GM12872 (cell line): Measurements from ENCODE around the gene DAGLB.

Experiments used
- TF ChIP-seq, protein P1 (sequence below): IDR thresholded peaks from 3 replicates; pipeline ENCODE4 v1.5.1; 2011; ENCODE audit warnings: low read depth, mild to moderate bottlenecking, low read length, moderate library complexity; ENCODE audit not compliant: insufficient read depth

DAGLB gene, protein sequence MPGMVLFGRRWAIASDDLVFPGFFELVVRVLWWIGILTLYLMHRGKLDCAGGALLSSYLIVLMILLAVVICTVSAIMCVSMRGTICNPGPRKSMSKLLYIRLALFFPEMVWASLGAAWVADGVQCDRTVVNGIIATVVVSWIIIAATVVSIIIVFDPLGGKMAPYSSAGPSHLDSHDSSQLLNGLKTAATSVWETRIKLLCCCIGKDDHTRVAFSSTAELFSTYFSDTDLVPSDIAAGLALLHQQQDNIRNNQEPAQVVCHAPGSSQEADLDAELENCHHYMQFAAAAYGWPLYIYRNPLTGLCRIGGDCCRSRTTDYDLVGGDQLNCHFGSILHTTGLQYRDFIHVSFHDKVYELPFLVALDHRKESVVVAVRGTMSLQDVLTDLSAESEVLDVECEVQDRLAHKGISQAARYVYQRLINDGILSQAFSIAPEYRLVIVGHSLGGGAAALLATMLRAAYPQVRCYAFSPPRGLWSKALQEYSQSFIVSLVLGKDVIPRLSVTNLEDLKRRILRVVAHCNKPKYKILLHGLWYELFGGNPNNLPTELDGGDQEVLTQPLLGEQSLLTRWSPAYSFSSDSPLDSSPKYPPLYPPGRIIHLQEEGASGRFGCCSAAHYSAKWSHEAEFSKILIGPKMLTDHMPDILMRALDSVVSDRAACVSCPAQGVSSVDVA

DNA sequence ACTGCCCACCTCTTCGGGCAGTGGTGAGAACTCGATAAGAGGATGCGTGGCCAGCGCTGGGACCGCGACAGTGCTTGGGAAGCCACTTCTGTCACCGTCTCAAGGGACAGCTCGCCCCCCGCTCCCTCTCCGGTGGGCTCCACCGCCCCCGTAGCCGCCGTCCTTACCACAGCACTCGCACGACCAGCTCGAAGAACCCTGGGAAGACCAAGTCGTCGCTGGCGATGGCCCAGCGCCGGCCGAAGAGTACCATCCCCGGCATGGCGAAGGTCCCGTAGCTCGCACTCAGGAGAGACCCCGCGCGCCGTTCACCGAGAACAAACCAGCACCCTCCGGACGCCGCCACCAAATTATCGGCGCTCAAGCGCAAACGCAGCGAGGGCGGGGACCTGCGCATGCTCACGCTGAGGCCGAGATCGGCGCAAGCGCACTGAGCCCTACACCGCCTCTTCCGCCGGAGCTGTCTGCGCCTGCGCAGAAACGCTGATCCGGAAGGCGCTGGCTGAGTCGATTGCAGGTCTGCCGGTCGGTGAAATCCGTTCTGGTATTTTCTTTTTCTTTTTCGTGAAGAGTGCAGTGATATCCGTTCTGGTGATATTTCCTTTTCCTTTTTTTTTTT is at the start of gene DAGLB:
Gene DAGLB (minus strand): TSS at position 374 of the 619 bp plus-strand sequence. CDS start 112 bp downstream, at position 262.
- TF ChIP-seq, protein P1, sequence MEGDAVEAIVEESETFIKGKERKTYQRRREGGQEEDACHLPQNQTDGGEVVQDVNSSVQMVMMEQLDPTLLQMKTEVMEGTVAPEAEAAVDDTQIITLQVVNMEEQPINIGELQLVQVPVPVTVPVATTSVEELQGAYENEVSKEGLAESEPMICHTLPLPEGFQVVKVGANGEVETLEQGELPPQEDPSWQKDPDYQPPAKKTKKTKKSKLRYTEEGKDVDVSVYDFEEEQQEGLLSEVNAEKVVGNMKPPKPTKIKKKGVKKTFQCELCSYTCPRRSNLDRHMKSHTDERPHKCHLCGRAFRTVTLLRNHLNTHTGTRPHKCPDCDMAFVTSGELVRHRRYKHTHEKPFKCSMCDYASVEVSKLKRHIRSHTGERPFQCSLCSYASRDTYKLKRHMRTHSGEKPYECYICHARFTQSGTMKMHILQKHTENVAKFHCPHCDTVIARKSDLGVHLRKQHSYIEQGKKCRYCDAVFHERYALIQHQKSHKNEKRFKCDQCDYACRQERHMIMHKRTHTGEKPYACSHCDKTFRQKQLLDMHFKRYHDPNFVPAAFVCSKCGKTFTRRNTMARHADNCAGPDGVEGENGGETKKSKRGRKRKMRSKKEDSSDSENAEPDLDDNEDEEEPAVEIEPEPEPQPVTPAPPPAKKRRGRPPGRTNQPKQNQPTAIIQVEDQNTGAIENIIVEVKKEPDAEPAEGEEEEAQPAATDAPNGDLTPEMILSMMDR: no peak

DNA sequence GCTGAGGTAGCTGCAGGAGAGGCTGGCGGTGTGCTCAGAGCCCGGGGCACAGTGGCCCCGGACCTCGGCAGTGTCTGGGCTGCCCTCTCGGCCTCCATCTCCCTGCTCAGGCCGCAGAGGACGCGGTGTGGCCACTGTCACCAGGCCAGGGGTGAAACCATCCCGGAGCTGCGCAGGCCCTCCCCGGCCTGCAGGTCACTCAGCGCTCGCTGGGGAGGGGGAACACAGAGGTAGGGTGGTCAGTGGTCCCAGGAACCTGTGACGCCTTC is 49.8 kb upstream of the DAGLB start:
- TF ChIP-seq, protein P1: no peak

DNA sequence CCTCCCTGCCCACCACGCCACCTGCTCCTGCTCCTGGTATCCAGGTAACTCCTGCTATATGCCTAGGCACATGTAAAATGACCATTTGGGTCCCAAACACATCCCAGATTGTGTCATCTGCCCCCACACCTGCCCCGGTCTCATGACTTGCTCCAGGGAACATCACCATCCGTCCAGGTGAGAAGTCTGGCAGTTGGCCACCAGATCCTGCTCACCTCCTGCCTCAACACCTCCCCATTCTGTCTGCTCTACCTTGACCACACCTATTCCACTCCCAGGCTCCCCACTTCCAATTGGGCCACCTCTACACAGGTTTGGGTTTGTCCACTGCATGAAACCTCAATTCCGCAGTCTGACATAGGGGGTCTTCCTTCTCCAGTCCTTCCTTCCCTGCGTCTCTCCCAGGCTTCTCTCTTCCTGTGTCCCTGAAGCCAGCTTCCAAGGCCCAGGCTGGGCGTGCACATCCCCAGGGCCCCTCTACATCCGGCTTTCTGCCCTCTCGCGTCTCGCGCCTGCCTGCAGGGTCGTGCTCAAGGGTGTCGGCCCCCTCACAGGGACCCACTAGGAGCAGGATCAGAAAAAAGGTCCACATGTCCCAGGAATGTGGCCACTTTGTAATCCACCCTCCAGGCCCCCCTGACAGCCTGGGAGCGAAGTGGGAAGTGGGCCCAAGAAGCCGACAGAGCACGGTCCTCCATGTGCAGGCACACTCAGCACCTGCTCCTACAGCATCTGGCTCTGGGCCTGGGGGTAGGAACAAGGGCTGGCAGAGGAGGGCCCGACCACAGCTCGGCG is 49.3 kb upstream of the DAGLB start:
- TF ChIP-seq, protein P1: no peak

DNA sequence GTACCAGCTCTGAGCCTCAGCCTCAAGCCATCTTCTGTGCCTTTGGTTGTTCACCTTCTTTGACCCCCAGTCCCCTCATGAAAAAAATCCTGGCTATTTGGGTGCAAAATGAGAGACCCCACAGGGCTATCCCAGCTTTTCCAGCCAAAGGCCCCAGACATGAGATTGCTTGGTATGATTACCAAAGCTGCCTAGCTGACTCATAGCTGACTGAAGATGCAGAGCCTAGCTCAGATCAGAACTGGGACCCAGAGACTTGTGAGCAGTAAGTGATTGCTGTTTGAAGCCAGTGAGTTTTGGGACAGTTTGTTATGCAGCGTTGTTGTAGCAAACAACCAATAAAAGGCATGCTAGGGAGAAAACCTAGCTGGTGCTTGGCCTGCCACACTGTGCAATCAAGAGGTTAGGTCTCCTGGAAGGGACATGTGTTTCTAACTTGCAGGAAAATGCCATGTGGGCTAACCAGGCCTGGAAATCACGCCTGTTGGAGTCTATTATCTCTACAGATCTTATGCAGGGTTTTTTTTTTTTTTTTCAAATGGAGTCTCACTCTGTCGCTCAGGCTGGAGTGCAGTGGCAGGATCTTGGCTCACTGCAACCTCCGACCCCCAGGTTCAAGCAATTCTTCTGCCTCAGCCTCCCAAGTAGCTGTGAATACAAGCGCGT is 48.0 kb upstream of the DAGLB start:
- TF ChIP-seq, protein P1: no peak

DNA sequence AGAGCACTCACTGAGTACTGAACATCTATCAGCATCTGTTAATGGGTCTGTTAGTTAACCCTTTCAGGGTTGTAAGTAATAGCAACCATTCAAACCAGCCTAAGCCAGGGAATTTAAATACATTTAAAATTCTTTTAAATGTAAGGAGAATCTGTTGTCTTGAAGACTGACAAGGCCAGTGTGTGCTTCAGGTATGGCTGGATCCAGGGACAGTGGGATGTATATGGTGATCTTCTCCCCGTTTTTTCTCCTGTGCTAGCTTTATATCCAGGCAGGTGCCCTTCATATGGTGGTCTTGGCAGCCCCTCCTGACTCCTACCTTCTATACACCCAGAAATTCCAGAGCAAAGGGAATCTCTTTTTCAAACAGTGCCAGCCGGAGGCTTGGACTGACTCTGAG is 46.6 kb upstream of the DAGLB start:
- TF ChIP-seq, protein P1: no peak

DNA sequence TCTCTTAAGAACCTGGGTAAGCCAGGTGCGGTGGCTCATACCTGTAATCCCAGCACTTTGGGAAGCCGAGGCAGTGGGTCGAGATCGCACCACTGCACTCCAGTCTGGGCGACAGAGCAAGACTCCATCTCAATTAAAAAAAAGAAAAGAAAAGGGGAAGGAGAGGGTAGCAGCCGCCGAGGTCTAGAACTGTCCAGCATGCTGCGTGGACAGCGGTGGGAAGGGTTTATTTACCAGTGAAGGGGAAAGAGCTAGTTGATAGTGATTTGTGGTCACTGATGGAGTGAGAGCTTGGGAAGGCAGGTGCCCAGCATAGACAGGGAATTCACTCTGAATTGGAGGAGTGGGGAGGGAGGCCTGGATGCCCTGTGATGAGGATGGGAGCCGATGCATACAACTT is 43.4 kb upstream of the DAGLB start:
- TF ChIP-seq, protein P1: no peak
